Activated T-cell treated with anti-CD3 and anti-CD28 coated beads for 4 hours (primary cell): ENCODE data around the gene ARHGAP42.

Experiments
- DNase-seq: peaks from one replicate; pipeline ENCODE4 v3.0.0-alpha.2; 2020

The ARHGAP42 gene

DNA sequence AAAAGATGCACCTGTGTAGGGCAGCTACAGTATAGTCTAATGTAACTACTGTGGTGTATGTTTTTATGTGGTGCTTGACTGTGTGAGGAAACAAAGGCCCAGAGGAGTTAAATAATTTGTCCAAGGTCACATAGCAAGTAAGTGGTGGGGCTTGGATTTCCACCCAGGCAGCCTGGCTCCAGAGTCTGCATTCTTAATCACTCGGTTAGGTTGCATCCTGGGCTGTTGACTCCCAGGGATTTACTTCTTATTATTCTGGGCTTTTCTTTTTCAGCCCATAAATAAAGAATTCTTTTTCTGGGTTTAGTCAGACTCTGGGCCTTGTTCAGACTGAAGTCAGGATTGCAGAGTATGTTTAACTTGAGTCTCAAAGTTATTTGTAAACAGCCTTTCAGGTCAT, 82.1 kb downstream of the ARHGAP42 start:
- DNase-seq: no peak

DNA sequence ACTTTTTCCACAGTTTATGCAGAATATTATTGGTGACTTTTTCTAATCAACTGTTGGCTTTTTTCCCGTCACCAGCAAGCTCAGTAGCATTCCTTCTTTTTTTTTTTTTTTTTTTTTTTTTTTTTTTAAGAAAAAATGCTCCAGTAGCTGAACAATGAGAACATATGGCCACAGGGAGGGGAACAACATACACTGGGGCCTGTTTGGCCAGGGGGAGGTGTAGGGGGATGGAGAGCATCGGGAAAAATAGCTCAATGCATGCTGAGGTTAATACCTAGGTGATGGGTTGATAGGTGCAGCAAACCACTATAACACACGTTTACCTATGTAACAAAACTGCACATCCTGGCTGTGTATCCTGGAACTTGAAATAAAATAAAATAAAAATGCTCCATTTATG, 82.5 kb downstream of the ARHGAP42 start:
- no peak for DNase-seq

DNA sequence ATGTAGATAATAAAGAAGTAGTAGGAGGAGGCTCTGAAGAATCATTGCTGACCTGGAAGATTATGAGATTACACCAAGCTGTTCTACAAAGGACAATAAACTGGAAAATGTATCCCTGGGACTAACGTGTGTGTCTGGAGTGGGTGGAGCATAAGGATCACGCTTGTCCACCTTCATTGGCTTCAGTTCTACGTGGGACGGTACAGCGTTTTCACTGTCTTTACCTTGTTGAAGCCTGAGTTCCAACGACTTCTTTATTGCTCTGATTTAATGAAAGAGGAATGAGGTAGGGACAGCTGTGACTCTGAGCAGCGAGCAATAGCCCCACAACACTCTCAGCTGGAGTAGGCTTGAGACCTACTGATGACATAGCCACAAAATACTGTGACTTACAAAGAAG, 87.0 kb downstream of the ARHGAP42 start:
- DNase-seq: no peak

DNA sequence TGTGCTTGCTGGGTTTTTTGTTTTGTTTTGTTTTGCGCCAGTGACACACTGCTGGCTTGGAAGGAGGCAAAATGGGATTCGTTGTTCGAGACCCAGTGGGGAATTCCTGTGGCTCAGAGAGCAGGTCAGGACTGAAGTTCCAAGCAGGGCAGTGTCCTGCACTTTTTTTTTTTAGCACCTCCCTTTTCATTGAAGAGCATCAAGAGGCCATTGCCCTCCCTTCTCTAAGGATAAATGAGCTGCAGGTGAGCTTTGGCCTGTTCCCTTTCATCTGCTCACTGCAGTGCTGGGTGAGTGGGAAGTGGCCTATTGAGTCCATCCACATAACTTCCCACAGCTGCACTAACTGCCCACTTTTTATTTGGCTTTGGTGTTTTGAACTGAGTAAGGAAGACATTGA, 87.8 kb downstream of the ARHGAP42 start:
- no peak for DNase-seq

DNA sequence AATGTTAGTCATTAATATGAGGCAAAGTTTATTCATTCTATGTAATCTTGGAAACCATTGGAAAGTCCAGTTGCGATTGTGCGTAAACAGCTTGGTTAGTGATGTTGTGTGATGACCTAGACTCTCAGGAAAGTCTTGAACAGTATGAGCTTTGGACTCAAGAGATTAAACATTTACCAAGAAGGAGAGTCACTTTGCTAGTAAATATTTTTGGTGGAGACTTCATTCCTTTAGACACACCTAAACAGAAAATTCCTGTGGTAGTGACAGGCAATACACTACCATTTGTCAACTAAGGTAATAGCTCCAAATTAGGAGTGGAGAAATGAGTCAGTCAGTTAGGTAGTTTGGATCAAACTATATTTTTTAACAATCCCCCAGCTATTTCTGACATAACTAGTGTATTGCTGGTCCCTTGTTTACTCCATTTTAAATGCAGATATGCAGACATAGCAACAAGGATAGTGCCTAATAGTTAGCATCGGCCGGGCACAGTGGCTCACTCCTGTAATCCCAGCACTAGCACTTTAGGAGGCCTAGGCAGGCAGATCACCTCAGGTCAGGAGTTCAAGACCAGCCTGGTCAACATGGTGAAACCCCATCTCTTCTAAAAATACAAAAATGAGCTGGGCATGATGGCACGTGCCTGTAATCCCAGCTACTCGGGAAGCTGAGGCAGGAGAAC, 89.3 kb downstream of the ARHGAP42 start:
- no peak for DNase-seq

DNA sequence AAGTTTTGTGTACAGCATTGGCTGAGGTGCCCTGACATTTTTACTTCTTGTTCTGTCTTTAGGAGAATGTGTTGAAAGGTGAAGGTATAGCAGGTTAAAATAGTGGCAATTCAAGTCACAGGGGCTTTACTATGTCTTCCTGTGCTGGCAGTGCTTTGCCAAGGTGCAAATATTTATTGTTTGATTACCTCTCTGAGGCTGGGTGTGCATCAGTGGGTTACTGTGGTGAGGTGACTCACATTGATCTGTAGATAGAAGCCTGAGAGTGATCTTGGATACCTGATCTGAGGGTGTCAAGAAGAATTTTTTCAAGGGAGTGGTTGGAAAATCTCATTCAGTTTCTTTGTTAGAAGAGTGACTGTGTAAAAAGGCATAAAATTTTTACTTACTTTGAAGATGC, 90.0 kb downstream of the ARHGAP42 start:
- DNase-seq: no peak

DNA sequence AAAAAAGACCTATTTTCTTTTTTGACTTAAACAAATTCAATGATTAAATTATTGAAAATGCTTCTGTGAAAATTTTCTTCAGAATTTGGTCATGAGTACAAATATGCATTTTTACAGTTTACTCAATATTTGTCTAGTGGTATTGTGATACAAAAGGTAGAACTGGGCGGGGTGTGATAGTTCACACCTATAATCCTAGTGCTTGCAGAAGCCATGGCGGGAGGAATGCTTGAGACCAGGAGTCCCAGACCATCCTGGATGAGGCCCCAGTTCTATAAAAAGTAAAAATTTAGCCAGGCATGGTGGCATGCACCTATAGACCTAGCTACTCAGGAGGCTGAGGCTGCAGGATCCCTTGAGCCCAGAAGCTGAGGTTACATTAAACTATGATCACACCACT, 90.6 kb downstream of the ARHGAP42 start:
- no peak for DNase-seq

DNA sequence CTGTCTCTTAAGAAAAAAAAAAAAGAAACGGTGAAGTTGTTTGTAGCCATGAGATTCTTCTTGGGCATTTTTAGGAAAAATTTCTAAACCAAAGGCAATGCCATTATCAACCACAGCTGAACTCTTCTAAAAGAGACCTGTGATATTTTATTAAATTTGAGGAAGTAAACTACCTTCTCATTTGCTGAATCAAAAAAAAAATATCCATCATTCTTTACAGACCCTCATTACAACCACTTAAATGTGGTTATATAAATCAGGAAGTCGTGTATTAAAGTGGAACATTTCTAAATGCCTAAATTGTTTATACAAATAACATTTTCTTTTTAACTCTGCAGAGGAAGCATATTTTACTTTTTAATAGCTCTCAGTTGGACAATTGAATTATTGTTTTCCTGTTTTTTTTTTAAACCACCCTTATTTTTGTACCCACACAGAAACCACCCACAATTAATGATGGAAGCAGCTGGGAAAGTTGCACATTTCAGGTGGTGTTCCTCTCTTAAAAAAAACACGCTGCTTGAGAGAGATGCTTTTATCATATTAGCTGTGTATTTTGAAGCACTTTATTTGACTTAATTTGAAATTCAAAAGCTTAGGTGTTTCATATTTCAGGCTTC, 91.2 kb downstream of the ARHGAP42 start:
- no peak for DNase-seq

DNA sequence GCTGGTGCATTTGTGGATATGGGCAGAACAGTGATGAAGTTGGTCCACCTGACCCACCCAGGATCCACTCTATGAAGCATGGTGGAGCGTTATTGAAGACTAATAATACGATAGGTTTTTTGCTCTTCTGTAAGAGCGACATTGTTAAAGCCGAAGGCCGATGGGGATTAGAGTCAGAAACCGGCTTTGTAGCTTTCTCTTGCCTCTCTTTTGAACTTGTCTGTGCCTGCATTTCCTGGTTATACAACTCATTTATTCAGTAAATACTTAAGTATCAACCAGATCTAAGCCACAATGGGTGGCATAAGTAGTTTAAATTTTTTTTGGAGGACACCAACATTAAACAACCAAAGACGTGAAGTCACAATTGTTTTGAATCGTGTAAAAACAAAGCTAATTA, 93.4 kb downstream of the ARHGAP42 start:
- no peak for DNase-seq

DNA sequence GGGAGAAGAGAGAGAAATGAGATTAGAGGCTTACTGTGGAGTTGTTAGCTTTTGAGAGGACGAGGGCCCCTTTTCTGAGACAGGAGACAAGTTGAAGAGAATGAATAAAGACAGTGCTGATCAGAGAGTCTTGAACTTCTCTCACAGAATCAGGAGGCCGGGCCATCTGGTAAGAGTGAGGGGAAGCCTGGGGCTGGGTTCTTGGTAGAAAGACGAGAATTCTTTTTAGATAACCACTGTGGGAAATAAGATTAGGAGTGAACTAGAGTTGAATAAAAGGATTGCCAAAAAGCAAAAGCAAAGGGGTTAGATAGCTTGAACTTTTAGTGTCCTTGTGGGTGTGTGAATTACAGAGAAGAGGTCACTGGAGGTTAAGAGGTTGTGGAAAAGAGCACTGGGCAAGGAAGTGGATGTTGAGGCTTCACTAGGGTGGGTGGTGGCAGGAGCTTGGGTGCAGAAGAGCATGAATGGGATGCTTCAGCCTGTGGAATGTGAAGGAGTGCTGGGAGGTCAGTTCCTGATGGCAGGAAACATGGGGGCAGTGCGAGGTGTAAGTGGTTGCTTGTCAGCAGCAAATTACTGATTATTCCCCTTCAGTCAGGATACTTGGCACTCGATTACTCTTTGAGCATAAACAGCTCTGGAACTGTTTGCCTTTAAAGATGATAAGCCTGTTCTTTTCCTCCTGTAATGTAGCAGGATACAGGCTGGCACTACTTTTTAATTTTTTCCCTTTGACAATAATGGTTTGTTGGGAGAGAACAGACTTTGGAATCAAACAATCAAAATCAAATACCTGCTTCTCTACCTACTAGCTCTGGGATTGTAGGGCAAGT, 98.3 kb downstream of the ARHGAP42 start:
- no peak for DNase-seq

DNA sequence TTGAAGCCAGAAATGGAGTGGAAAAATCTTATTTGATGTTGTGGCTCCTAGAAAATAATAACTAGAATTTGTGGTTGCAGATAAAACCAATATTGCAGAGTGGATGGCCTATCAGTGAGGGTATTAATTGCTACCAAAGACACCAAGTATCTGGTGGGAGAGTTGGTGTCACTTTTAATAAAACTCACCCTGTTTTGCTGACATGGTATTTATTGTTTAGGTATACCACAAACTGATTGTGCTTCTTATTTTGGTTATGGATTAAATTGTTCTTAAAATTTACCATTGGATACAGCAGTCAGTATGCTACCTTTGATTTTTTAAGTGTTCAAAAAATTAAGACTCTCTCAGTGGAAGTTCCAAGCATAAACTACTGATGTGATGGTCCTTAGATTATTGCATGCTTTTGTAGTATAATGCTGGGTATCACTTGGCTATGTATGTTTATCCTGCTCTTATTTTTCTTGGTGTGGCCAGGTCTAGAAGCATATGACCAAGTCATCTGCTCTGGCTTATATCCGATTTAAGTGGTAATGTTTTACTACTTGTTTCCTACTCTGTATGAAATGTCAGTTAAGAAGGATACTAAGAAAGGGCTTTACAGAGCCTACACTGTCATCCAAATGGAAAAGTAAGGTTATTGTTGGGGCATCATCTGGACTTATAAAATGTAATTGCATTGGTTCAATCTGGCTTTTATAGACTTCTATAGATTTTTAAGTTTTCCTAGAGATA, 101.6 kb downstream of the ARHGAP42 start:
- no peak for DNase-seq

DNA sequence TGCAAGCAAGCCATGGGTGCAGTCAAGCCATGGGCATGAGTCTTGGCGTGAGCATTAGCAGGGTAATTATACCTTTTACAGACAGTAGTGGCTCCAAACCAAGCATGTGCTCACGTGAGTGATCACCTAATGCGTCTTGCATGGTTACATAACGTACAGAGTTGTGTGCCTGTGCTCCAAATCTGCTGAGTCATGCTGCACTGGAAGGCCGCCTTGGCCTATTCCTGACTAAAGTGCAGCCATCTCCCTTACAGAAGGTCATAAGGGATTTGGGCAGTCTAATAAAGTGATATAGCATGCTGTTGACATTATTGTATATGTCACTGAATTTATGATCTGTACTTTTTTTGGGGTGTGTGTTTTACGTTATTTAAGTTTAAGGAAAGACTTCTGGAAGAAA, 102.4 kb downstream of the ARHGAP42 start:
- no peak for DNase-seq

DNA sequence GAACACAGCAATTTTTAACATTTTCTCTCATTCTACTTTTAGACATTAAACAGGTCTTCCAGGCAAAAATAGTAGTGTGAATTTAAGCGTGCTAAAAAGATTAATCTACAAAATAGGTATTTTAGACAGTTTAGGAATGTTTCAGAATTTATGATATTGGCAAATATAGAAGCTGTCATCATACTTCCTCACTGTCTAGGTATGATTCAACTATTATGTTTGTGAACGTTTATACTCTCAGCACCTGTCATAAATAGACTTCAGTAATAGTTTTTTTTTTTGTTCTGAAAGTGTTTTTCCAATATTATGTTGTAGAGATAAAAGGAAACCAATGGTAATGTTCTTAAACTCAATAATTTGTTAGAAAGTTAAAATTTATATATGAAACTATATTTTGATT, 103.0 kb downstream of the ARHGAP42 start:
- no peak for DNase-seq

DNA sequence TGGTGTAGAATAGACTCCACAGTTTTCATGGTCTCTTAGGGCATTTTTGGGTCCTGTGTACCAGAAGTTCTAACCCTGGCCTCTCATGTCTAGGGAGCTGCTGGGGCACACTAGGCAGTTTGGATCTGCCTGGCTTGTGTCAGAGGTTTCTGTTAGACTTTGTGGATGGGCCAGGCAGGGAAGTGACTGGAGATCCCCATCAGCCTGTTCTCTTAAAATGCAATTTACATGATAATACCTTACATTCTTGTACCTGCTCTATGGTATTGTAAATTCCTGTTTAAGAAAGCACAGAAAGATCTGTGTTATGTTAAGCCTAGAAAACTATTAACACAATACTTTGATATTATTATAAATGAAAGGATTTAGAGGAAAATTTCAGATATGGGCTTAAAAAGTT, 104.0 kb downstream of the ARHGAP42 start:
- no peak for DNase-seq

DNA sequence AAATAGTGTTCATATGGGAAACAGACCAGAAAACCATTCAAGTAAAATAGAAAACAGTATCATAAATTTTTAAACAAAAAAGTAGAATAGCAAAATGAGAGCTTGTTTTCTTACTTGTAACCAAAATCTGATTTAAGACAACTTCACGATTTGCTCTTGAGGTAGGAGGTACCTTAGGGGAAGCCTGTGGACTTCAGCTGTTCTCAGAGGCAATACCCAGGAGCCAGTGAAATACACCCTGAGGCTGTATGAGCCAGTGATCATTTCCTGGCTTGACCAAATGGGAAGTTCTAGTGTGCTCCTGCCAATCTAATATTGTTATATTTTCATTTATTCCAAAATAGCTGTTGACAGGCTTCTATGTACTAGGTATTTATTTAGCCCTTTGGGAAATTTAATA, 104.8 kb downstream of the ARHGAP42 start:
- DNase-seq: no peak

DNA sequence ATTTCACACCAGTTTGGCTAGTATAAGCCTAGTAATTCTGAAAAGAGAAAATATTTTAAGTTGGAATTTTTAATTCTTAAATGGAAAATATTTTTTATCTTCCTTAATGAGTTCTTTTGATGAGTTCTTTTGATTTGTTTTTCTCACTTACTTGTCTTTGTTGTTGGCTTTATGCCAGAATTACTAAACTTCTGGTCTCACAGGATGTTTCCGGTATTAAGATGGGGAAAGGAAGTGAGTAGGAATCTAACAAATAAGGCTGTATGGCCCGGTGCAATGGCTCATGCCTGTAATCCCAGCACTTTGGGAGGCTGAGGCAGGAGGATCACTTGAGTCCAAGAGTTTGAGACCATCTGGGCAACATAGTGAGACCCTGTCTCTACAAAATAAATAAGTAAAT, 106.4 kb downstream of the ARHGAP42 start:
- DNase-seq: no peak

DNA sequence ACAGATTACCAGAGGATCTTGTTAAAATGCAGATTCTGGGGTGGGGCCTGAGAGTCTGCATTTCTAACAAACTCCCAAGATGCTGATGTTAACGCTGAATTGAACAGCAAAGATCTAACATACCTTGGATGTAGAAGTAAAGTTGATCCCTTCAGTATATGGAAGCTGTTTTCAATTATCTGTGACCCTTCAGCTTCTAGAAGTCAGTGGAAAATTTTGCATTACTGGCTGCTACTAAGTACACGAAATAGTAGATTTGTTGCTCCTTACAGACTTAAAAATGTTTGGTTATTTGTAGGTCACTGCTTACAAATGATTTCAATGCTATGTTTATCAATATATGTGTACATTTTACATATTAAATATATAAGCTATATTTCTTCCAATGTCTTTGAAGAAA, 107.4 kb downstream of the ARHGAP42 start:
- DNase-seq: no peak

DNA sequence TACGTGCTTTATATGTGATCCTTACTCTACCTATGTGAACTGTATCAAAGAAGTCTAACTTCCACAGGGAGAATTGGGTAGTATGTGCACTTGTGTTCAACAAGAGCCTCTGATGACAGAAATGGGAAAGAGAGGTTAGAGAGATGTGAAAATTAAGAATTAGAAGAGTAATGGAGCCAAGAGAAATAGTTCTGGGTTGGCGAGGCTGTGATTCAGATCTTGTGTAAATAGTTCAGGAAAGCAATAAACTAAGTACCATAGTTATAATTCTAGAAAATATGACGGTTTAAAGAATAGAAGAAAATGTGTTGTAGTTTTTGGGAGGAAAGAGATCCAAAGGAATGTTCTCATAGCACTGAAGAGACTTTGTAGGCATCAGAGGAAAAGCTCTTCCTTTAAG, 112.4 kb downstream of the ARHGAP42 start:
- DNase-seq: no peak

DNA sequence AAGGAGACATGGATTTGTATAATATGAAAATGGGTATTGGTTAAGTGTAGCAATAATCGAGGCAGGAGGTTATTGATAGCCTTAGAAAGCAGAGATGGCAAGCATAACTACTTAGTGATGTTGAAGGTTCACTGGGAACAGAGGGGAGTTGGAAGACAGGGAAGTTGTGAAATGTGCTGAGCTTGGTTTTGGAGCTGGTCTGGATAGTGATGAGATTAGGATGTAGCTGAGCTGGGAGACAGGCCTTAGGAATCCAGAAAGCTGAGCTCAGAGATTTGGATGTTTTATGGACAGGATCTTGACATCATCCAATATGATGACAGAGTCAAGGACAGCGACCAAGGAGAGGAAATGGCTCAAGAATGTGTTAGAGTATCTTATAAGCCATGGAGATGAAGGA, 113.1 kb downstream of the ARHGAP42 start:
- no peak for DNase-seq

DNA sequence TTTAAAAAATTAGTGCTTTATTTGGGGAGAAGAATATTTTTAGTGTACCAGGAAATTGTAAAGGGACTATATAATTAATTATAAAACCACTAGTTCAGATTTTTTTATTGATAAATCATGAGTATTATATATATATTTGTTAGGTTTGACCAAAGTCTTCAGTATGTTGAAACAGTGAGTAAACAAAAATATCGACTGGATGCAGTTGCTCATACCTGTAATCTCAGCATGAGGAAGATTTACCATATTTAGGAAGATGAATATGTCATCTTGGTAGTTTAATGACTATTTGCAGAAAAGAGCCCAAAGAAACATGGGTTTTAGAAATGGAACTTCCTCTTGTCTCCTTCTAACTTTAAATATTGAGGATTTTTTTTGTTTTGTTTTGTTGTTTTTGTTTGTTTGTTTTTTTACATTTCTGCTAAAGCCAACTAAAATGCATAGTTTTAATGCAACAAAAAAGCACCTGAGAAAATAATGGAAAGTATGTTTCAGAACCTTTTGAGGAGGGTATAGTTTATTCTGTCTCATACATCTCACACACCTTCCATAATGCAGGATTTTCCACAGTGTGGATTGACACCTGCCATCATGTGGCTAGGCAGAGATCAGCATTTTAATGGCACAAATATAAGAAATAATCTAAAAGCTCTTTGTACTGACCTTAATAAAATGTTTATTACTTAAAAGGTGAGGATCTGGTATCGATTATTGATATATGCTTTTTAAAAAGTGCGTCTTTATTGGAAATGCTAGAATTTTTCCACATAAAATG, 114.3 kb downstream of the ARHGAP42 start:
- no peak for DNase-seq

DNA sequence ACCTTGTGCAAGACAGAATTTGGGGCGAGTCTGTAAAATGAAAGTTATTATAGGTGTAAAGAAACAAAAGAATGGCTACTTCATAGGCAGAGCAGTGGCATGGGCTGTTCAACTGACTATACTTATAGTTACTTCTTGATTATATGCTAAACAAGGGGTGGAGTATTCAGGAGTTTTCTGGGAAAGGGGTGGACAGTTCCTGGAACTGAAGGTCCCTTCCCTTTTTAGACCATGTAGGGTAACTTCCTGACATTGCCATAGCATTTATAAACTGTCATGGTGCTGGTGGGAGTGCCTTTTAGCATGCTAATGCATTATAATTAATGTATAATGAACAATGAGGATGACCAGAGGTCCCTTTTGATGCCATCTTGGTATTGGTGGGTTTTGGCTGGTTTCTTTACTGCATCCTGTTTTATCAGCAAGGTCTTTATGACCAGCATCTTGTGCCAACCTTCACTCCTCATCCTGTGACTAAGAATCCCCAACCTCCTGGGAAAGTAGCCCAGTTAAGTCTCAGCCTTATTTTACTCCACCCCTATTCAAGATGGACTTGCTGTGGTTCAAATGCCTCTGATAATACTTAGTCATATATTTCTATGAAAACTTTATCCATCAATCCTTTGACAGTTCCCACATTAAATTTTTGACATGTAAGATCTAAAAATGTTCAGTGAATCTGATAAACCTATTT, 118.6 kb downstream of the ARHGAP42 start:
- DNase-seq: no peak

DNA sequence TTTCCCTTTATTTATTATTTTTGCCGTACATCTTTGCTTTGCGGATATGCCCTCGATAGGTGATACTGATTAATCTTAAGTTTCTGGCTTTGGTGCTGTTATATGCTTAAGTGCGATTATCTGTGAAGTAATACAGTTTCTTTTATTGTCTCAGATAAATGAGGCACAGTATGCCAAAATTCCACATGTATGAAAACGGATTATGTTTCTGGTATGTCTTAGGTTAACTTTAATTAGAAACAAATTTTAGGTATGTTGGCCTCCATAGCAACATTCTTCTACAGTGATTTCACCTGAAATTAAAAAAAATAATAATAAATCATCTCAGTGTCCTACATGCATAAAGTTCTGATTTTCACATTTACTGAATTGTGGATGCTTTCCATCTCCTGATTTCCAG, 119.2 kb downstream of the ARHGAP42 start:
- DNase-seq: no peak
